Raji (cell line): ENCODE data around the gene PLEKHA6.

Experiments used
- POLR2A ChIP-seq: IDR thresholded peaks from 2 replicates; pipeline ENCODE4 v1.6.1; 2011; ENCODE audit warnings: low read depth, low read length, control low read depth; ENCODE audit not compliant: insufficient read depth

The PLEKHA6 gene

GRCh38 chr1:204292740-204293139 lies 67.0 kb downstream of the PLEKHA6 start:
- TF ChIP-seq POLR2A, result no peak

DNA sequence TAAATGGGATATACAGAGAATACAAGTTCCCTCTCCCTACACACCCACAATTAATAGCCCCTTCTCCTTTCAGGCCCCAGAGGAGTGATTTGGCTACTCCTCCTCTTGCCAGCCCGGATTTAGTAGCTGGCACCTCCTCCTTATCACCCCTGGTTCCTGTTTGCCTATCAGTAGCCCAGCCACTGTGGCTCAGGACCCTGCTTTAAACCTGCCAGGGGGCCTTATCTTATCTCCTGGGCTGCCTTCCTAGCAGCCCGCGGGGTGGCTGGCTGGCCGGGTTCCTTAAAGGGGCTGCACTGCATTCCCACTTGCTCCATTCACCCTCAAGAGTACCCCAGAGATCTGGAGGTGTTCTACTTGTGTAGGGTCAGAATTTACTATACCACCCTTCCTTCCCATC lies 70.4 kb downstream of the PLEKHA6 start:
- TF ChIP-seq POLR2A, result no peak

DNA sequence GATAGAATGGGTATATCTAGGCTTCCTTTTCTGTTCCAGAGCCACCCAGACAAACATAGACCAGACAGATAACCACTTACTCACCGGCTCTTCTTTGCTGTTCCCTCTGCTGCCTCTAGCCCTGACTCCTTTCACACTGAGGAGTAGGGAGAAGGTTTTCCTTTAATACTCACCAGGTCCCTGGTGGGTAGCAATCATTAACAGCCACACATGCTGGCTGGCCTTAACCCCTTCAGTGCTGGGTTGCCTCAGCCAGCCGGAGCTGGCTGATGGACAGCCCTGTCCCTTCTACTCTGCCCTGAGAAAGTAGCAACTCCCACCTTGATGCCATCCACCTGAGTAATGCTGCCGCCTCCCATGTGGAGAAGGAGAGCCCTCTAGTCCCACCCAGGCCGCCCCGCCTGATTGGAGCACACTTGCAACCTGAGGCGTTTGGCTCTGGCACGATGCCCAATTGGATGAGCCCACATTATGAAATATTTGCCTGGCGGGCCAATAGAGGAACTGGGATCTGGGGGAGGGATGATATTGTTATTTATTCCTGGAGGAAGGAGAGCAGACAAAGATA lies 71.6 kb downstream of the PLEKHA6 start:
- TF ChIP-seq POLR2A, result no peak

- TF ChIP-seq POLR2A, result no peak
Observed at GRCh38 chr1:204287466-204287891, 72.2 kb downstream of the PLEKHA6 start.

DNA sequence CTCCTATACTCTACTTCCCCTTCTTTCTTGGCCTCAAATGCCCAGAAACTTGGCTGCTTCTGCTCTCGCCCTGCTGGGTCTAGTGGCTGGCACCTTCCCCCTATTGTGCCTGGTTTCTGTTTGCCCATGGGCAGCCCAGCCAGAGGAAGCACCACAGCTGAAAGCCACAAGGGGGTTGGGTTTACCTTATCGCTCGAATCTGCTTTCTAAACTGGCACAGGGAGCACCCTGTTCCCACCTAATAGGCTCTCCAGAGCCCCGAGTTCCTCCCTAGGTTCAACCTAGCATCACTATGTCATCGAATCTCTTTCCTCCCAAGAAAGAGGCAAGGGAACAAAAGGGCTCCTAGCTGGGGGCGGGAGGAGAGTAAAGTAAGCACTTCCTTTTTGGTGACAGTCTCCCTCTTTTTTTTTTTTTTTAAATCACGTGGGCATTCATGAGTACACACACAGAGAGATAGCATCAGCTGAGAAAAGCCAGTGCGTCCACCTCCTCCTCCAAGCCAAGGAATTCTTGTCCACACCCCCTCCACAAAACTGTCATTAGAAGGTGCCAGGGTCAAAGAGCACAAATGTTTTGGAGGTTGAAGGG lies 72.8 kb downstream of the PLEKHA6 start:
- TF ChIP-seq POLR2A, result no peak

- no peak for TF ChIP-seq POLR2A
Observed at GRCh38 chr1:204286315-204286714, 73.4 kb downstream of the PLEKHA6 start.

DNA sequence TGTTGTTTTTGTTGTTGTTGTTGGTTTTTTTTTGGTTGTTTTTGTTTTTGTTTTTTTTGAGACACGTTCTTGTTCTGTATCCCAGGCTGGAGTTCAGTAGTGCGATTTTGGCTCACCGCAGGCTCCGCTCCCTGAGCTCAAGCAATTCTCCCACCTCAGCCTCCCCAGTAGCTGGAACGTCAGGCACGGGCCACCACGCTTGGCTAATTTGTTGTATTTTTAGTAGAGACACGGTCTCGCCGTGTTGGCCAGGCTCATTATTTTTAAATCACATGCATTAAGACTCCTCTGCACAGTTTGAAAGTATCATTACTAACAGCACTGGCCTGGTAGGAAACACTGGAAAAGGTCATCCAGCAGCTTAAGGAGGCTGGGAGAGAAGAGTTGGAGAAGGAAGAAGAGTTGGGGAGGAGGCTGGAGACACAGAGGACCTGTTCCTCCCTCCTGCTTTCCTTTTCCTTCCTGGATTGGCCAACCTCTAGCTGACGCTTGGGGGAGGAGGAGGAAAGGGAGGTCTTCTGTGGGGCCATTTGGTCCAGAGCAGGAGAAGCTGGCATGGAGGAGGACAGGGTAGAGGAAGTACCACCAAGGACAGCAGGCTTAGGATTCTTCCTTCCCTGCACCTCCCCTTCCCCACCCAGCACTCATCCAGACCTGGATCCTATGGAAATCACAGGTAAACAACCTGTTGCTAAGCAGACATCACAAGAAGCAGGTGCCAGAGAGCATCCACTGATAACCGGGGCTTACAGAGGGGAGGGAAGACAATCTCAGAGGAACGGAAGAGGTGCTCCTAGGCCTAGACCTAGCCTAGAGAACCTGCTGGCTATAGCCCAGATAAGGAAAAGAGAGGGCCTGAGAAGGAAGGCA lies 74.1 kb downstream of the PLEKHA6 start:
- TF ChIP-seq POLR2A, result no peak

GRCh38 chr1:204284929-204285328 lies 74.8 kb downstream of the PLEKHA6 start:
- TF ChIP-seq POLR2A, result no peak

DNA sequence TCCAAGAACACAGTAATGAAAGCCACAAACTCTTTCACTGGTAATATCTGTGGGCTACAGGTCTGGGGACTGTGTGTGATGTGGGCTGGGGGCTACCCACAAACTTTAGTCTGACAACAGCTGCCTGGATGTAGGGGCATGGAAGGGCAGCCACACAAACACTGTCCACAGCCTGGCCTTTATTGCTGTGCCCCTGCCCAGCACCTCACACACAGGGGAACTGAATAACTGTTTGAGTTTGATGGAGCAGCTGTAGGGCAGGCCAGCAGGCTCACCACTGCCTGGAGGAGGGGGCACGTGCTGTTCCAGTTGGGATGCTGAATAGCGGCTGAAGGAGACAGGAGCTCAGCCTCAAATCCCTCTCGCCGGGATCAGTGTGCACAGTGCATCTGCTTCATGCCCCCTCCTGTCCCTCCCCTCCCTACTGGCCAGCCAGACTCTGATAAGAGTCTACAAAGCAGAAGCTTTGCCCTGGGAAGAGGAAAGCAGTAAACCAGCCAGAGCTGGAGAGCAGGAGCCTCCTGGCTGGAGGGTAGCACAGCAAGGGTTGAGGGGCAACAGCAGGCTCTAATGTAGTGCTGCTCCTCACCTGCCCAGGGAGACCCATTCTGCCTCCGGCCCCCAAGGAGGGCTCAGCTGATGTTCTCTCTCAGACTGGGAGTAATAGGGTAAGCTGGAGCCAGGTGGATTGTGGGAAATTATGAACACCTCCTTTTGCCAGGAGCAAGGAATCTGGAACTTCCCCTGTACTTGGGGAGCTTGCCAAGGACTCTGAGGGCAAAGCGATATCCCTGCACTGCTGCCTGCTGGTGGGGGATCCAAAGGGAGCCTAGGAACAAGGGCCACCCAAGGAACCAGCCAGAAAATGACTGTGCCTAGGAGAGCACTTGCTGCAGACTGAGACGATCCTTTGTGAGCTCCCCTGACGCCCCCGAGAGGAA lies 75.7 kb downstream of the PLEKHA6 start:
- TF ChIP-seq POLR2A, result no peak

DNA sequence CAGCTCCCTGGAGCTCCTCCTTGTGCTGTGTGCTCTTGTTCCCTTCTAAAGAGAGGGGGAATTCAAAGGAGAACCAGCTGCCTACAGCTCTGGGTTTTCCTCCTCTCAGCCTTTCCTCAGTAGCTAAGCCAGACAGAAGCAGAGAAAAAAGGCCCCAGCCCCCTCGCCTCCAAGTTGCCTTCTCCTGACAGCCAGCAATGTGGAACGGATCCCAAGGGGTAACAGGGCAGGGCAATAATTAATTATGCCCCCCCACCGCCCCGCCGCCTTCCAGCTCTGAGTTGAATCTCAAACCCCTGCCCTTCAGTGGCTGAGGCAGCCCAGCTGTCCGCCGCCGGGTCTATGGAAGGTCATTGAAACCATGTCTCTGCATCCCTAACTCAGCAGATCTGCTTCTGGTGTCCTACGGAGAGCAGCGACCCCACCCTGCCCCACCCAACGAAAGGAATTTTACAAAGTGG lies 76.9 kb downstream of the PLEKHA6 start:
- no peak for TF ChIP-seq POLR2A

DNA sequence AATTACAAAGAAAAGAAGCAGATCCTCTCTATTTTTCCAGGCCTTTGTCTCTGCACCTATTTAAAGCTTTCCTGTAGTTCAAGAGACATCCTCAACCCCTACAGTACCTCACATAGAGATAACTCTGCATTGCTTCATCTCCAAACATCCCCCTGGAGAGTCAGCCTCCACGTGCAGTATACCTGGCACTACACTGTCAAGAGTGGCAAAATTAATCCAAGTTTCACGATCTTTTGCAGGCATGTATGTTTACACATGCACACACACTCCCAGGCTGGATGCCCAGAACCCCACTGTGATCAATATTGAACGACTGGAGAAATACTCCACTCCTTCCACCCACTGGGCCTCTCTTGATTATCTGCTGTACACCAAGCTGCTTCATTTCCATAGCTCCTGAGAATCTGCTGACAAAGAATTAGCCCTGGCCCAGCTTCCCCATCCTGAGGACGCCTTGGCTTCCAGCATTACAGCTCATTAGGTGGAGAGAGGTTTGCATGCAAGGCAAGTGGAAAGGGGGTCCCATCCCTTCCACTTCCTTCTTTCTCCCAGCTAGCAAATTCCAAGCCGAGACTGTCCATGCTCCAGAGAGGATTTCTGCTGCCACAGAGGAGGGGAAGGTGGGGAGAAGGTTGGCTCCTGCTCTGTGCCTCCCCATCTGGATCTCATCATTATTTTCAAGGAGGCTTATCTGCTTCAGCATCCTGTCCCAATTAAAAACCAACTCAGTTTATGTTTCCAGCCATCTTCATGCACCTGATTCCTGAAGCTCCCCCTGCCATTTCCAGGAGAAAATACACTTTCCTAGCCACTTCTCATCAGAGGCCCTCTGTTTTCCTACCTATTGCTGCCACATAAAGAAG lies 79.4 kb downstream of the PLEKHA6 start:
- no peak for TF ChIP-seq POLR2A

DNA sequence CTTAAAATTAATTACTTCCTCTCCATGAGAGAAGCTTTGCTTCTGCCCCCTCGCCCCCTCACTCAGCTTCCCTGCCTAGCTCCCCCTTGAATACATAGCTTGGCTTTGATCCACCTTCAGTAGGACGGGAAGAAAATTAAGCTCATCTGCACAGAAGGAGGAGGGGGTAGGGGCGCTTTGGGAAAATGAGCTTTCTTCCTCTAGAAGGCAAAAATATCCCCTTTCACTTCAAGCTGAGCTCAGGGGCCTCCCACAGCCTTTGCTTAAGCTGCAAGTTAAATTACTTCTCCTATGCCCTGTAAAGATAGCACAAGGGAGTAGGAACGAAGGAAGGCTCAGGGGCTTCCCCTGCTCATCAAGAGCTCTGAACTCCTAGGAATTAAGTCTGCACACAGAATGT lies 80.8 kb downstream of the PLEKHA6 start:
- no peak for TF ChIP-seq POLR2A

DNA sequence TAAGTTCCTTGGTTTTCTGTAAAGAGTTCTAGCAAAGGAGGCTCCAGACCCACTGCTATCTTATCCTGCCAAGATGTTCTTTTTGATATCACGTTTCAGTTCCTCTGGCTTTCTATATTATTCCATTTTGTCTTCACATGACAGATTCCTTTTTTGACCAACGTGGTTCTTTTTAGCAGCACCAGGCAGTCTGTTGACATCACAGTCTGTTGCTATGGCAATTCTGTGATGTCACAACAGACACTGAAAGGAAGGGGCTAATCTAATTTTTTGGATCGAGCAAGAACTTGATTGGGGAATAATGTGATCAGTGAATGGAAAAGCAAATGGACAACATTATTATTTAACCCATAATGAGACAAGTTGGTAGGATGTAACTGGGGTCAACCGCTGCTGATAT lies 81.5 kb downstream of the PLEKHA6 start:
- no peak for TF ChIP-seq POLR2A

DNA sequence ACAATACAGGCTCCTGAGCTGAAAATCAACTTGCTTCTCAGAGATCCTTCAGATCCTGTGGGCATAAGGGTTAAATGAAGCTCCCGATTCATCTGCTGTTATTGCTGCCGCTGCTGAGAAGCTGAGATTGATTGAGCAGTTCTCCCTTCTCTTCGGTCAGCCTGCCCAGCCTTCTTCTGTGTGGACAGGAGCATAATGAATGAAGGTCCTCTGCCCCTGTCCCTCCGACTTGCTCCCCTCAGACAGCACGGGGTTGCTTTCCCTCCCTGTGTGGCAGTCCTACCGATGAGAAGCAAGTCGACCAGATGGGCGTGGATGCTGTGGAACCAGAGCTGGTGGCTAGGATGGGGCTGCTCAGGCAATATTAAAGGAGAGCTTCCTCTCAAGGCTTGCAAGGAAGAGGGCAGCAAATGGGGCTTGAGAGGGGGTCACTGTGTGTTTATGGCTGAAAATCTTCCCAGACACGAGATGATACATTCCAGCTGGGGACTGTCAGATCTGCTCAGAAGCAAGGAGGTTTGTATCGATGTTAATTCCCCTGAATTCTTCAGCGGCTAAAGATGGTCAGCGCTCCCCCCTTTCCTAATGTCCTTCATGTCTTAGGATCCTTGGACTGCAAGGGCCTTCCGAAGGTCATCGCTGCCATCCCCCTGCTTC lies 82.0 kb downstream of the PLEKHA6 start:
- no peak for TF ChIP-seq POLR2A

- TF ChIP-seq POLR2A, result no peak
Observed at GRCh38 chr1:204275695-204276370, 83.9 kb downstream of the PLEKHA6 start.
